ENCODE data around the gene EMC9.

- TF ChIP-seq CTCF (IDR thresholded peaks at IDR 0.05) (no peak), POLR2A (IDR thresholded peaks at IDR 0.05) (no peak)
These were observed 38.0 kb upstream of the EMC9 start for GRCh38 chr14:24179294-24179960.

Data from uterus (tissue), 2 donors.